ENCODE measurements around the gene RREB1. TPM values are rescaled to one million over a fixed set of nuclear protein-coding genes. Genes with fewer than 3 reads are reported as not detected.

RREB1 gene
- total and polyA plus RNA-seq, 2 donors: 9.2 to 13.3 TPM

- H3K4me3 ChIP-seq (ENCODE audit: low read length in 2 of 2): no peak overlapping the region
- H3K36me3 ChIP-seq (ENCODE audit: control insufficient read depth in 2 of 2, insufficient read depth in 2 of 2, low read length in 1 of 2): peaks cover 10 to 12% of the 10 kb centered on the region in 2 donors
- WGBS: 97% methylated on average over 4 of the region's 4 CpGs
- H3K27ac ChIP-seq (ENCODE audit: low read depth in 1 of 2, low read length in 1 of 2): no peak overlapping the region
- no peaks in the 10 kb centered on the region for H3K9me3 ChIP-seq (ENCODE audit: control insufficient read depth in 2 of 2, insufficient read depth in 1 of 2, low read length in 1 of 2)
- H3K27me3 ChIP-seq (ENCODE audit: control insufficient read depth in 2 of 2, insufficient read depth in 1 of 2, low read length in 1 of 2): no peaks in the 10 kb centered on the region
- DNase-seq (ENCODE audit: low read depth in 6 of 9, low spot score in 9 of 9): no peak
- H3K4me1 ChIP-seq (ENCODE audit: control insufficient read depth in 2 of 2, insufficient read depth in 2 of 2, low read length in 2 of 2): peaks cover 0 to 38% of the 10 kb centered on the region in 2 donors
Observed at GRCh38 chr6:7161845-7162244, 54.1 kb downstream of the RREB1 start.

DNA sequence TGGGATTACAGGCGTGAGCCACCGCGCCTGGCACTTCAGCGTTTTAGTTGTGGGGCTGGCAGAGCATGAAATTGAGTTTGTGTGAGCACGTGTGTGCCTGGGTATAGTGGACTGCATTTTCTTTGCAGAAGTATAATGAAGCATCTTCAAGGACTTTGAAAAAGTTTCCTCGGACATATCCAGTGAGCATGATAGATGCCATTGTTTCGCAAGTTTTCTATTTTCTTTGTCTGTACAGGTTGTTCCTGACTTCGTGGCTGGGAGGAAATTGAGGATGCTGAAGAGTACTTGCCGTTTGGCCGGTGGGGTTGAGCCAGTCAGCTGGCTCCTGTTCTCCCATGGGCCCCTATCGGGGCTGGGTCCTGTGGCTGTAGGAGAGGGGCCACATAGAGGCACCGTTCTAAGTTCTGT is 55.9 kb downstream of the RREB1 start:
- DNase-seq (ENCODE audit: low read depth in 6 of 9, low spot score in 9 of 9): no peak
- Histone ChIP-seq H3K9me3 (ENCODE audit: control insufficient read depth in 2 of 2, insufficient read depth in 1 of 2, low read length in 1 of 2) (no peaks in the 10 kb centered on the region), H3K4me1 (ENCODE audit: control insufficient read depth in 2 of 2, insufficient read depth in 2 of 2, low read length in 2 of 2) (peaks cover 4 to 34% of the 10 kb centered on the region in 2 donors), H3K27me3 (ENCODE audit: control insufficient read depth in 2 of 2, insufficient read depth in 1 of 2, low read length in 1 of 2) (no peaks in the 10 kb centered on the region), H3K36me3 (ENCODE audit: control insufficient read depth in 2 of 2, insufficient read depth in 2 of 2, low read length in 1 of 2) (peaks cover 7 to 10% of the 10 kb centered on the region in 2 donors), H3K4me3 (ENCODE audit: low read length in 2 of 2) (no peak overlapping the region), H3K27ac (ENCODE audit: low read depth in 1 of 2, low read length in 1 of 2) (no peak overlapping the region)
- WGBS: 83% methylated on average over 12 of the region's 12 CpGs

DNA sequence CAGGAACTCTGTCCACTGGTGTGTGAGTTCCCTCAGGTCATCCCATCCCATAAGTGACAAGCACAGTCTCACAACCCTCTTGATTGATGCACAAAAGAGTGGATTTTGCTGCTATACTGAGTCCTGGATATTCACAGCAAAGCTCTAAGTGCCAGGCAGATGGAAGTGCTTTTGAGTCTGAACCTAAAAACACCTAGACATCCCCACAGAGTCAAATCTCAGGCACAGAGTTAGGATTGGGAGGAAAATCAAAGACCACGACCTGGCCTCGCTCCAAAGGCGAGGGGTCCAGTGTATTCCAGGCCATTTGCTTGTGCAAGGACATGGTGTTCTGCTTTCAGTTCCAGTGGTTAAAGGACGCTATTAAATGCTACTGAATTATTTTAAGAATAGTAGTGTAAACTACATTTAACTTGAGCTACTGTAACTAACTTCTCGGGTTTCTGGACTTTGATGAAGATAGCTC is 56.8 kb downstream of the RREB1 start:
- no peaks in the 10 kb centered on the region for H3K27me3 ChIP-seq (ENCODE audit: control insufficient read depth in 2 of 2, insufficient read depth in 1 of 2, low read length in 1 of 2)

DNA sequence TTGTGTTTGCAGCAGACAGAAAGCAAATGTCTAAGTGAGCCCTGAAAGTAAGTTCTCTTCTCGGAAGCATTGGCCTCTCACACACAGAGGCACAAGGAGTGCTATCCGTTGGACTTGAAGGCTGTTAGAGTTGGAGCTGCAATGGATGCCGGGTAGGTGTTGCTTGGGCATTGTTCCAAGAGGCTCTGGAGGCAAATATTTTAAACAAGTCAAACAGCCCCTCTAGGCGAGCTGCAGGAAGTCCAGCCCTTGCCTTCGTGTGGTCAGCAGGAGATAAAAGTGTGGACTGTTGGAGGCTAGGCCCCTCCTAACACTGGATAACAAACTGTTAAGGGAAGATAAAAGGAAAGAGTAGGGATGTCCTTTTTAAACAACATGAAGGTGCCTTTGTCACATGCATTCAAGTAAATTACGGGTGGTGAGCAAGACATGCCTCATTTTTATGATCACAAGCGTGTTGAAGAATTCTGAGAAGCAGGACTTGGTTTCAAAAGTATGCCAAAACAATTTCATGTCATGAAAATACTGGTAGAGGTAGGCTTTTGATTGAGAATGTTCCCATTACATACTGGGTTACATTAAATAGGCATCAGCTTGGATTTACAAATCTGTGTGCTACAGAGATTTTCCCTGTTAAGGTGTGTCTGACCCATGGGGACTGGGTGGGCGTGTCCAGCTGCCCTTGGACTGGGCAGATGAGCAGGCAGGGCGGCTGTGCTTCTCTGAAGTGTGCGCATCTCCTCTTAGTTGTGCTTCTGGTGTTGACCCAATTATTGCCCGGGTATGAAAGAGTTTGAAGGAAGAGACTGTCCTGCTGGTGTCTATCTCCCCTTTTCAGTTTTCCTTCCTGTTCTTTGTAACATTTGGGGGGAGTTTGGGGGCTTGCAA is 57.5 kb downstream of the RREB1 start:
- H3K4me1 ChIP-seq (ENCODE audit: control insufficient read depth in 2 of 2, insufficient read depth in 2 of 2, low read length in 2 of 2): peaks cover 9 to 45% of the 10 kb centered on the region in 2 donors
- 89% methylated on average over 11 of the region's 11 CpGs for WGBS

More for the DNA sequence above, 56.8 kb downstream of the RREB1 start:
- no peak overlapping the region for H3K4me3 ChIP-seq (ENCODE audit: low read length in 2 of 2)
- H3K4me1 ChIP-seq (ENCODE audit: control insufficient read depth in 2 of 2, insufficient read depth in 2 of 2, low read length in 2 of 2): peaks cover 5 to 41% of the 10 kb centered on the region in 2 donors
- peaks cover 7 to 10% of the 10 kb centered on the region in 2 donors for H3K36me3 ChIP-seq (ENCODE audit: control insufficient read depth in 2 of 2, insufficient read depth in 2 of 2, low read length in 1 of 2)
- 91% methylated on average over 5 of the region's 5 CpGs for WGBS
- H3K27ac ChIP-seq (ENCODE audit: low read depth in 1 of 2, low read length in 1 of 2): no peak overlapping the region
- H3K9me3 ChIP-seq (ENCODE audit: control insufficient read depth in 2 of 2, insufficient read depth in 1 of 2, low read length in 1 of 2): no peaks in the 10 kb centered on the region
- no peak for DNase-seq (ENCODE audit: low read depth in 6 of 9, low spot score in 9 of 9)

GRCh38 chr6:7165890-7166267 is 58.1 kb downstream of the RREB1 start:
- peaks cover 7 to 10% of the 10 kb centered on the region in 2 donors for H3K36me3 ChIP-seq (ENCODE audit: control insufficient read depth in 2 of 2, insufficient read depth in 2 of 2, low read length in 1 of 2)
- no peak for DNase-seq (ENCODE audit: low read depth in 6 of 9, low spot score in 9 of 9)

More for the DNA sequence above, 57.5 kb downstream of the RREB1 start:
- H3K27ac ChIP-seq (ENCODE audit: low read depth in 1 of 2, low read length in 1 of 2): no peak overlapping the region
- H3K9me3 ChIP-seq (ENCODE audit: control insufficient read depth in 2 of 2, insufficient read depth in 1 of 2, low read length in 1 of 2): no peaks in the 10 kb centered on the region
- no peaks in the 10 kb centered on the region for H3K27me3 ChIP-seq (ENCODE audit: control insufficient read depth in 2 of 2, insufficient read depth in 1 of 2, low read length in 1 of 2)
- H3K36me3 ChIP-seq (ENCODE audit: control insufficient read depth in 2 of 2, insufficient read depth in 2 of 2, low read length in 1 of 2): peaks cover 7 to 10% of the 10 kb centered on the region in 2 donors
- DNase-seq (ENCODE audit: low read depth in 6 of 9, low spot score in 9 of 9): no peak
- no peak overlapping the region for H3K4me3 ChIP-seq (ENCODE audit: low read length in 2 of 2)

DNA sequence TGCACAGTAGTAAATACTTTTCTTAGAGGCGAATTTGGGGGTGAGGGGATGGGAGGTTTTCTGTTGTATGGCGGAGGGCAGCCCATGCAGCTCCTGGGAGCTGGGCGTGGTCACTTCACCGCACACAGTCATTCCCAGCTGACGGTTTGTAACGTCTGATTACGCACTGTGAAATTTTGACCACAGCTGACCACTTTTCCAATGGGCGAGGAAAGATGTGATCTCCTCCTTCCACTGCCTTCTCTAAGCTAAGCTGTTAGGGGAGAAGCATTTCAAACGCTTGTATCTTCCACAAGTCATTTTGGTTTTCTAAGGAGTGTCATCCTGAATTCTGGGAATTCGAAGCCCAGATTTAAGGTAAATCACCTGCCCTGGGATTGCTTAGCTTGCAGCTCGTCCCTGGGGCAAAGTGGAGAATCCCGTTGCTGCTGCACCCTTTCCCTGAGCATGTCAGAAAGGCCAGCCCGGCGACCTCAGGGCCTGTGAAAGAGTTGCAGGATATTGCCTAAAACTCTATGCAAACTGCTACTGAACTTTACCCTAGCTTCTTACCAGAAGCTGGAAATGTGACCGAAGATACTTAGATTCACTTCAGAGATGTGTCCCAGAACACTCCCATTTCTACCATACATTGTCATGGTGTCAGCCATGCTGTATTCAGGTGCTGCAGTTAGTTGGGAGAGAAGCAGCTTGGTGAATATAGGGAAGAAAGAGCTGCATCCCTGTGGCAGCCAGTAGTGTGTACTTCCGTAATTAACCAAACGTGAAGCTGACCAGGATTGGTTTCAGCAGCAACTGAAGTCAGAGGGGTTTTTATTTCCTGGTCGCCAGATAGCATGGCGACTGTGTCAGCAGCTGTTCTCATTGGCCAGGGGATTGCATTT is 58.9 kb downstream of the RREB1 start:
- no peak overlapping the region for H3K27ac ChIP-seq (ENCODE audit: low read depth in 1 of 2, low read length in 1 of 2)
- peaks cover 7 to 10% of the 10 kb centered on the region in 2 donors for H3K36me3 ChIP-seq (ENCODE audit: control insufficient read depth in 2 of 2, insufficient read depth in 2 of 2, low read length in 1 of 2)
- DNase-seq (ENCODE audit: low read depth in 6 of 9, low spot score in 9 of 9): no peak
- no peaks in the 10 kb centered on the region for H3K27me3 ChIP-seq (ENCODE audit: control insufficient read depth in 2 of 2, insufficient read depth in 1 of 2, low read length in 1 of 2)
- peaks cover 17 to 60% of the 10 kb centered on the region in 2 donors for H3K4me1 ChIP-seq (ENCODE audit: control insufficient read depth in 2 of 2, insufficient read depth in 2 of 2, low read length in 2 of 2)
- H3K9me3 ChIP-seq (ENCODE audit: control insufficient read depth in 2 of 2, insufficient read depth in 1 of 2, low read length in 1 of 2): no peaks in the 10 kb centered on the region
- H3K4me3 ChIP-seq (ENCODE audit: low read length in 2 of 2): no peak overlapping the region
- WGBS: 96% methylated on average over 19 of the region's 19 CpGs

More at GRCh38 chr6:7165890-7166267, 58.1 kb downstream of the RREB1 start:
- Histone ChIP-seq H3K9me3 (ENCODE audit: control insufficient read depth in 2 of 2, insufficient read depth in 1 of 2, low read length in 1 of 2) (no peaks in the 10 kb centered on the region), H3K27me3 (ENCODE audit: control insufficient read depth in 2 of 2, insufficient read depth in 1 of 2, low read length in 1 of 2) (no peaks in the 10 kb centered on the region), H3K4me3 (ENCODE audit: low read length in 2 of 2) (no peak overlapping the region), H3K27ac (ENCODE audit: low read depth in 1 of 2, low read length in 1 of 2) (no peak overlapping the region), H3K4me1 (ENCODE audit: control insufficient read depth in 2 of 2, insufficient read depth in 2 of 2, low read length in 2 of 2) (peaks cover 10 to 52% of the 10 kb centered on the region in 2 donors)
- 95% methylated on average over 4 of the region's 4 CpGs for WGBS

GRCh38 chr6:7169296-7169721 is 61.5 kb downstream of the RREB1 start:
- WGBS: 89% methylated on average over 3 of the region's 3 CpGs
- Histone ChIP-seq H3K27ac (ENCODE audit: low read depth in 1 of 2, low read length in 1 of 2) (no peak overlapping the region), H3K27me3 (ENCODE audit: control insufficient read depth in 2 of 2, insufficient read depth in 1 of 2, low read length in 1 of 2) (no peaks in the 10 kb centered on the region), H3K36me3 (ENCODE audit: control insufficient read depth in 2 of 2, insufficient read depth in 2 of 2, low read length in 1 of 2) (peaks cover 2 to 4% of the 10 kb centered on the region in 2 donors), H3K9me3 (ENCODE audit: control insufficient read depth in 2 of 2, insufficient read depth in 1 of 2, low read length in 1 of 2) (no peaks in the 10 kb centered on the region), H3K4me3 (ENCODE audit: low read length in 2 of 2) (no peak overlapping the region), H3K4me1 (ENCODE audit: control insufficient read depth in 2 of 2, insufficient read depth in 2 of 2, low read length in 2 of 2) (peaks cover 17 to 69% of the 10 kb centered on the region in 2 donors)
- no peak for DNase-seq (ENCODE audit: low read depth in 6 of 9, low spot score in 9 of 9)

DNA sequence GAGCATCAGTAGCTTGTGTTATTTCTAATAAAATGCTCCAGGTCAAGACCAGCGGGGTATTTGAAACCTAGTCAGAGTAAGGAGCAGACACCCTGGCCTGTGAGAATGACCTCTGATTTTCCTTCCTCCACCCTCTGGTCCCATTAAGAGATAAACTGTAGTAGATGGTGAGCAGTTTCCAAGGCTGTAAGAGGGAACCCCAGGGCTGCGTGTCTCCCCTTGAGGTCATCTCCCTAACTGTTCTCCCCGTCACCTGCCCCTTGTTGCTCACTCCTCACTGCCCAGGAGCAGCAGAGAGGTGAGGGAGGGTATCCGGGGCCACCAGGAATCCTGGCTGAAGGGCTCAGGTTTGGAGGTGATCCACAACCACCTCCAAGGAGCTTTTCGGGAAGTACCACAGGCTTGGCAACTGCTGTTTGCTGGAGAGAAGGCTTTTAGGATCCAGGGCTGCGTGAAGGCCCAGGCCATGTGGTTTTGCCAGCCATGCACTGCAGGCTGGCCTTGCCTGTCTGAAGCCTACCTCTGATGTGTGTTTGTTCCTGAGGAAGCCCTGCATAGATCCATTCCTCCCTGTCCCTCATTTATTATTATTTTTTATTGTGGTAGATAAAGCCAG is 62.5 kb downstream of the RREB1 start:
- WGBS: 98% methylated on average over 6 of the region's 6 CpGs
- H3K27ac ChIP-seq (ENCODE audit: low read depth in 1 of 2, low read length in 1 of 2): no peak overlapping the region
- DNase-seq (ENCODE audit: low read depth in 6 of 9, low spot score in 9 of 9): no peak

More for the DNA sequence above, 62.5 kb downstream of the RREB1 start:
- Histone ChIP-seq H3K27me3 (ENCODE audit: control insufficient read depth in 2 of 2, insufficient read depth in 1 of 2, low read length in 1 of 2) (no peaks in the 10 kb centered on the region), H3K36me3 (ENCODE audit: control insufficient read depth in 2 of 2, insufficient read depth in 2 of 2, low read length in 1 of 2) (peaks cover 0 to under 1% of the 10 kb centered on the region in 2 donors), H3K4me1 (ENCODE audit: control insufficient read depth in 2 of 2, insufficient read depth in 2 of 2, low read length in 2 of 2) (peaks cover 17 to 60% of the 10 kb centered on the region in 2 donors), H3K4me3 (ENCODE audit: low read length in 2 of 2) (no peak overlapping the region), H3K9me3 (ENCODE audit: control insufficient read depth in 2 of 2, insufficient read depth in 1 of 2, low read length in 1 of 2) (no peaks in the 10 kb centered on the region)
